Upper lobe of left lung (tissue), 4 donors: ENCODE data around the gene LAMTOR4.

Experiments
- POLR2AphosphoS5 ChIP-seq, 2 donors: sonication (generic); formaldehyde crosslinking; IDR thresholded peaks; one replicate each; pipeline ENCODE4 v1.5.1; 2017; ENCODE audit warnings: antibody characterized with exemption in 2 of 2
- TF ChIP-seq, protein P1 (sequence below), 6 experiments: fragments of 450-650 bp in 4 of 6; fragments of 200-600 bp in 2 of 6; sonication (generic) in 2 of 6; IDR thresholded peaks; one replicate each; pipeline ENCODE4 v1.5.1; 2016 to 2019; ENCODE audit warnings: antibody characterized with exemption in 6 of 6

DNA sequence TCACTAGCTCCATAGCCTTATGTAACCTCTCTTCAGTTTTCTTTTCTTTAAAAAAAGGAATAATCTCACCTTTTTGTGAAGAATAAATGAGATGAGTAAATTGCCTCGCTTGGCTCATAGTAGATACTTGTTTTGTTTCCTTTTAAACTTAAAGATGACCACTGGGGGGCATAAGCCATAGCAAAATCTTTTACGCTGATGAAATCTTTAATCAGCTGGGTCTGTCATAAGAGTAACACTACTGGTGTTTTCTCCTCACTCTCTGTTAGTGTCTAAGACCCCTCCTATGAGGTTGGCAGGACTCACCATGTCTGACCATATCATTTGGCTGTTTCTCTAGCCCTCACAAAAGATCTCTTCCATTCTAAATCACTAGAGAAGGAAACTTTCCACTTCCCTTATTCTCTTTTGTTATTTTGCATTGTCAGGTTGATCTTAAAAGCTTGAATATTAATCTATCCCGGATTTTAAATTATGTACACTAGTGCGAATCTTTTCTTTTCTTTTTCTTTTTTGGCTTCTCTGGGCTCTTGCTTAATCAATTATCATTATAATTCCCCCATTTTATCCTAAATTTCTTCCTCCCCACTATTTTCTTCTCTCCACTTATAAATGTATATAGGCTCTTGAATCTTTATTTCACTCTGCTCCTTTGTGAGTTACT is 41.5 kb downstream of the LAMTOR4 start:
- TF ChIP-seq, protein P1, sequence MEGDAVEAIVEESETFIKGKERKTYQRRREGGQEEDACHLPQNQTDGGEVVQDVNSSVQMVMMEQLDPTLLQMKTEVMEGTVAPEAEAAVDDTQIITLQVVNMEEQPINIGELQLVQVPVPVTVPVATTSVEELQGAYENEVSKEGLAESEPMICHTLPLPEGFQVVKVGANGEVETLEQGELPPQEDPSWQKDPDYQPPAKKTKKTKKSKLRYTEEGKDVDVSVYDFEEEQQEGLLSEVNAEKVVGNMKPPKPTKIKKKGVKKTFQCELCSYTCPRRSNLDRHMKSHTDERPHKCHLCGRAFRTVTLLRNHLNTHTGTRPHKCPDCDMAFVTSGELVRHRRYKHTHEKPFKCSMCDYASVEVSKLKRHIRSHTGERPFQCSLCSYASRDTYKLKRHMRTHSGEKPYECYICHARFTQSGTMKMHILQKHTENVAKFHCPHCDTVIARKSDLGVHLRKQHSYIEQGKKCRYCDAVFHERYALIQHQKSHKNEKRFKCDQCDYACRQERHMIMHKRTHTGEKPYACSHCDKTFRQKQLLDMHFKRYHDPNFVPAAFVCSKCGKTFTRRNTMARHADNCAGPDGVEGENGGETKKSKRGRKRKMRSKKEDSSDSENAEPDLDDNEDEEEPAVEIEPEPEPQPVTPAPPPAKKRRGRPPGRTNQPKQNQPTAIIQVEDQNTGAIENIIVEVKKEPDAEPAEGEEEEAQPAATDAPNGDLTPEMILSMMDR (IDR thresholded peaks at IDR 0.05), result peak in 2 of 6 experiments; percentile 26 to 28
- TF ChIP-seq POLR2AphosphoS5 (IDR thresholded peaks at IDR 0.05), result no peak
